HG03175 (cell line): Measurements from ENCODE around the gene SGPP2.
A peak's percentile ranks its signal among the peaks of the same experiment; 100 is the strongest.
"Not testable (repeated sequence)": the region's sequence is repeated elsewhere in the genome, so short reads cannot be mapped to it uniquely, and the experiment has no call there.

Source experiments
- ATAC-seq: cut with Tn5 transposase; IDR thresholded peaks from one replicate; pipeline ENCODE4 v1.9.1; 2021; ENCODE audit warnings: mild to moderate bottlenecking, moderate library complexity; ENCODE audit not compliant: unreplicated experiment

The SGPP2 gene

GRCh38 chr2:222572751-222573174 lies 148.4 kb downstream of the SGPP2 start:
- no peak for ATAC-seq

- ATAC-seq = no peak
Observed at GRCh38 chr2:222575618-222576017, 151.3 kb downstream of the SGPP2 start.

GRCh38 chr2:222576171-222577081 lies 152.1 kb downstream of the SGPP2 start:
- no peak for ATAC-seq

- no peak for ATAC-seq
Observed at GRCh38 chr2:222577341-222577740, 153.0 kb downstream of the SGPP2 start.

GRCh38 chr2:222582928-222583327 lies 158.6 kb downstream of the SGPP2 start:
- peak; percentile 61 for ATAC-seq

- ATAC-seq = not testable (repeated sequence)
Observed at GRCh38 chr2:222584589-222584988, 160.2 kb downstream of the SGPP2 start.

GRCh38 chr2:222591661-222592060 lies 167.3 kb downstream of the SGPP2 start:
- ATAC-seq = no peak

- no peak for ATAC-seq
Observed at GRCh38 chr2:222592176-222592575, 167.8 kb downstream of the SGPP2 start.

GRCh38 chr2:222594679-222595078 lies 170.3 kb downstream of the SGPP2 start:
- ATAC-seq = no peak

- no peak for ATAC-seq
Observed at GRCh38 chr2:222595581-222595980, 171.2 kb downstream of the SGPP2 start.

GRCh38 chr2:222598611-222599010 lies 174.3 kb downstream of the SGPP2 start:
- no peak for ATAC-seq

- no peak for ATAC-seq
Observed at GRCh38 chr2:222603501-222603900, 179.2 kb downstream of the SGPP2 start.

- no peak for ATAC-seq
Observed at GRCh38 chr2:222604749-222605515, 180.6 kb downstream of the SGPP2 start.

GRCh38 chr2:222606306-222606705 lies 182.0 kb downstream of the SGPP2 start:
- no peak for ATAC-seq

- no peak for ATAC-seq
Observed at GRCh38 chr2:222608081-222608480, 183.7 kb downstream of the SGPP2 start.

- no peak for ATAC-seq
Observed at GRCh38 chr2:222609381-222609780, 185.0 kb downstream of the SGPP2 start.
